GM21723 (cell line): ENCODE measurements around the gene TPTE.
"Not testable (repeated sequence)": the region's sequence is repeated elsewhere in the genome, so short reads cannot be mapped to it uniquely, and the experiment has no call there.

ENCODE experiments used
- ATAC-seq: cut with Tn5 transposase; IDR thresholded peaks from one replicate; pipeline ENCODE4 v1.9.1; 2021; ENCODE audit warnings: mild to moderate bottlenecking, moderate library complexity; ENCODE audit not compliant: unreplicated experiment

The TPTE gene

DNA sequence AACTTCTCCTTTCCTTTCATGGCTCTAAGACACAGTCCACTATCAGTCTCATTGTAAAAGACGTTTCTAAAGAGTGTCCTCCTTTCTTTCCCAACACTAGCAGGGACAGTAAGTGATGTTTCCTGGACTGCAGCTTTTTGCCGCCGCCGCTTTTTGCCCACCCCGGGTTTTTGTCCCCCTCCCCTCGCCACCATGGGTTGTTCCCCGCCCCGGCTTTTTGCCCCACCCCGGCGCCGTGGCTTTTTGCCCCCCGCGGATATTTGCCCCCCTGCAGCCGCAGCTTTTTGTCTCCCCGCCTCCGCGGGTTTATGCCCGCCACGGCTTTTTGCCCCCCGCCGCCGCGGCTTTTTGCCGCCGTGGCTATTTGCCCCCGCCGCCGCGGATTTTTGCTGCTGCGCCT, 95.2 kb downstream of the TPTE start:
- no peak for ATAC-seq

DNA sequence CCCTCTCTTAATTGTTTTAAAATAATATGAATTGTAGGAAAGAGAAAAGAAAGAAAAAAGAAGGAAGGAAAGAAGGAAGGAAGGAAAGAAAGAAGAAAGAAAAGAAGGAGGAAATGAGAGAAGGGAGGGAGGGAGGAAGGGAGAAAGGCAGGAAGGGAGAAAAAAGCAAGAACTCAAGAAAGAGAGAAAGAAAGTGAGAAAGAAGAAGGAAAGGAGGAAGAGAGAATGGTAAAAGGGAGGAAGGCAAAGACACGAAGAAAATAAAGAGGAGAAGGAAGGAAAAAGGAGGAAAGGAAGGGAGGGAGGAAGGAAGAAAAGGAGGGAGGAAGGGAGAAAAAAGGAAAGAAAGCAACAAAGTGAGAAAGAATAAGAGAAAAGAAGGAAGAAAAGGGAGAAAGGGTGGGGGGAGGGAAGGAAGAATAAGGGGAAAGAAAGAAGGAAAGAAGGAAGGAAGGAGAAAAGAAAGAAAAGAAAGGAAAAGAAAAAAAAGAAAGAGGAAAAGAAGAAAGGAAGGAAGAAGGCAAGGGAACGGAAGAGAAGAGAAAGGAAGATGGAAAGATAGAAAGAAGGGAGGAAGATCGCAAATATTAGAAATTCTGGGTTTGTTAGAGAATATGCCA, 95.9 kb downstream of the TPTE start:
- not testable (repeated sequence) for ATAC-seq

DNA sequence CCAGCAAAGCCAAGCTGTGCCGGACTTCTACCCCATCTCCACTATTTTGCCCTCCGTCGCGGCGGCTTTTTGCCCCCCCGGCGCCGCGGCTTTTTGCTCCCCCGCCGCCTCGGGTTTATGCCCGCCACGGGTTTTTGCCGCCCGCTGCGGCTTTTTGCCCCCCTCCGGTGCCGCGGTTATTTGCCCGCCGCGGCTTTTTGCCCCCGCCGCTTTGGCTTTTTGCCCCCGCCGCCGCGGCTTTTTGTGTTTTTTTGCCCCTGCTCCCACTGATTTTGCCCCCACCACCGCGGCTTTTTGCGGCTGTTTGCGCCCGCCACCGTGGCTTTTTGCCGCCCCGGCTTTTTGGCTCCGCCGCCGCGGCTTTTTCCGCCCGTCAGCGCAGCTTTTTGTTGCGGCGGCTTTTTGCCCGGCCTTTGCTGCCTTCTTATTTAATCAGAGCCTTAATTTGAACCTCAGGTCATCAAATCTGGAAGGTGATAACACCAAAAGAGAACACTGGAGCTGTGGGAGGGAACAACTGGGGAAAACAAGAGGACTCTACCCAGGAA, 106.0 kb downstream of the TPTE start:
- no peak for ATAC-seq

DNA sequence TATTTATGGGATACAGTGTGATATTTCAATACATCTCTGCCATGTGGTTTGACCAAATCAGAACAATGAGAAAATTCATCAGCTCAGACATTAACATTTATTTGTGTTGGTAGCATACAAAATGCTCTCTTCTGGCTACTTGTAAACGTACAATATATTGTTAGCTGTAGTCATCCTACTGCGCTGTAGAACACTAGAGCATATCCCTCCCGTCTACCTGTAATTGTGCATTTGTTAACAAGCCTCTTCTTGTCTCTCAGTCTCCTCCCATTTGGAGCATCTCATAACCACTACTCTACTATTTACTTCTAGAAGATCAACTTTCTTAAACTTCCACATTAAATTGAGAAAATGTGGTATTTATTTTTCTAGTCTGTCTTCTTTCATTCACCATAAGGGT, 107.9 kb downstream of the TPTE start:
- ATAC-seq, result not testable (repeated sequence)

DNA sequence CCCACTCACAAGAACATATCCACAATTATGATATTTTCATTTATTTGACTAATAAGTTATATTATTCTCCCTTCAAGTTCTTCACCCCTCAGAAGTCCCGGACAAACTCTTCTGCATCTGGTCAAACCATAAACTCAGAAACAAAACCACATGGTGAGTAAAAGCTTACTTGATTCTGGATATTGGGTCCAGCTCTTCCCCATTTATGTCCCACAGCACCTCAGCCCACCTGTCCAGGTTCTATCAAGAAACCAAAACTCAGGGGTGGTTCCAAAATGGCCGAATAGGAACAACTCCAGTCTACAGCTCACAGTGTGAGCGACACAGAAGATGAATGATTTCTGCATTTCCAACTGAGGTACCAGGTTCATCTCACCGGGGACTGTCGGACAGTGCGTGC, 109.4 kb downstream of the TPTE start:
- ATAC-seq, result not testable (repeated sequence)

DNA sequence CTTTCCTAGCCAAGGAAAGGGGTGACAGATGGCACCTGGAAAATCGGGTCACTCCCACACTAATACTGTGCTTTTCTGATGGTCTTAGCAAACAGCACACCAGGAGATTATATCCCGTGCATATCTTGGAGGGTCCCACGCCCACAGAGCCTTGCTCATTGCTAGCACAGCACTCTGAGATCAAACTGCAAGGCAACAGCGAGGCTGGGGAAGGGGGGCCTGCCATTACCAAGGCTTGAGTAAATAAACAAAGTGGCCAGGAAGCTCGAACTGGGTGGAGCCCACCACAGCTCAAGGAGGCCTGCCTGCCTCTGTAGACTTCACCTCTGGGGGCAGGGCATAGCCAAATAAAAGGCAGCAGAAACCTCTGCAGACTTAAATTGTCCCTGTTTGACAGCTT, 109.9 kb downstream of the TPTE start:
- ATAC-seq, result not testable (repeated sequence)

DNA sequence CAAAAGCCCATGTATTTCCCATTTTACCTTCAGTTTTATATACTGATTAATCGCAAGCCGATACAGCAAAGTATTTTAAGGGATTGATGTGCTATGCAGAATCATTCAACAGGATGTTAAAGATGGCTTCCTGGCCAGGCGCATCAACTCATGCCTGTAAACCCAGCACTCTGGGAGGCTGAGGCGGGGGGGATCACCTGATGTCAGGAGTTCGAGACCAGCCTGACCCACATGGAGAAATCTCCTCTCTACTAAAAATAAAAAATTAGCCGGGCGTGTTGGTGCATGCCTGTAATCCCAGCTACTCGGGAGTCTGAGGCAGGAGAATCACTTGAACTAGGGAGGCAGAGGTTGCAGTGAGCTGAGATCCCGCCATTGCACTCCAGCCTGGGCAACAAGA, 116.8 kb downstream of the TPTE start:
- ATAC-seq, result not testable (repeated sequence)

DNA sequence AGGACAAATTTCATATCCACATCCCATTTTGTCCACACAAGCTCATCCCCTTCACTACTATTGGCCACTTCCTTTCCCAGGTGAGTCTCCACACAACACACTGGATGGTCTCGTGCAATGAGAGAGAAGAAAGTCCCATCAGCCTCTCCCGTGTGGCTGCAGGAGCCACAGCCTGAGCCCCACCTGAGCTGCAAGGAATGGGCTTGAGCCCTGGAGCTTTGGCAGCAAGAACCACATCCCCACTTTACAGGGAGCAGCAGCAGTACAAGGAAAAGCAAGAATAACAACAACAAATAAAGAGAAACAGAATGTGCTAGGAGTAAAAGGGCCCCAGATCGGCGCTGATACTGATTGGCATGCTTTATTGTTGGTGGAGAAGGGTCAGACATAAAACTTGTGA, 117.7 kb downstream of the TPTE start:
- ATAC-seq, result no peak

DNA sequence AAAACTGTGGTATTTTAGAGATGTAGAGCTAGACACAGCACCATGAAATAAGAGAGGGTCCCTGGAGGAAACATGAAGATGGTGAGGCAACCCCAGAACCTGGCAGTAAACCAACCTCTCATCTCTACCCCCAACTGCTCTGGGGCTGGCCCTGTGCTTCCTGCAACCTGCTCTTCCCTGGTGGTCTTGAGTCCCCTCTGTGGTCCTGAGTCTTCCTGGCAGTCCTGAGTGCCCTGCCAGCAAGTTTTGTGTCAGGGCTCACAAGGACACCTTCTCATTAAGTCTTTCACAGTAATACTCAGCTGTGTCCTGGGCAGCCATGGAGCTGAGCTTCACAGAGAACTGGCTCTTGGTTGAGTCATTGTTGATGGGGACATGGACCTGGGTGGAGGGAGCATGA, 118.4 kb downstream of the TPTE start:
- not testable (repeated sequence) for ATAC-seq

DNA sequence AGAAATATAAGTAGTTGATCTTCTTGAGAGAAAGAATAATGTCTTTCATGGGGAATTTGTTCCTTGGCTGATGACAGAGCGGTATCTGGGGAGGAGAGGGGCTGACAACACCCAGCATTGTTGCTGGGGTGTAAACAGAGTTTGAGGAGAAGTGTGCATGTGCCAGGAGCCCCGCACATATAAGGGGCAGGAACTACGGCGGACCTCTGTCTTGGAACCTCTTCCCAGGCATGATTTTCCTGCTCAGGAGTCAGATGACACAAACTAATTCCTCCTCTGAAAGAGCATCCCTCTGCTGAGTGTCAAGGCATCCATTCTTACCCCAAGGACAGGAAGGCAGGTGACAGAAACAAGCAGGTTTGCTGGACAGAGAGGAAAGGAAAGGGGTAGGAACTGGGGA, 119.1 kb downstream of the TPTE start:
- no peak for ATAC-seq

DNA sequence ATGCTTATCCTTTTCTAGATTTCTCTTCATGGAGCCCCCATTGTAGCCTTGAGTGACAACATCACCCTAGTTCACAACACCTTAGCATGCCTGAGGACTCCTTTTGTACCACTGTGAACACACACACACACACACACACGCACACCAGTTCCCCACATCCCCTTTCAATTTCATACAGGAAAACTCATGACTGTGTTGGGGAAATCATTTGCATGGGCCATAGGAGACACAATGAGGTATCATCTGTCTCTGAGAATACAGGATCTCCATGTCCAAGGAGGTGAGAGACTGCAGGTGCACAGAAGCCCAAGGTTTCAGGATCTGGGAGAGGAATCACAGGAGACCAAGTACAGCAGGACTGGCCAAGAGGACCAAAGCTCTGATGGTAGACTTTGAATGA, 119.7 kb downstream of the TPTE start:
- ATAC-seq, result no peak

DNA sequence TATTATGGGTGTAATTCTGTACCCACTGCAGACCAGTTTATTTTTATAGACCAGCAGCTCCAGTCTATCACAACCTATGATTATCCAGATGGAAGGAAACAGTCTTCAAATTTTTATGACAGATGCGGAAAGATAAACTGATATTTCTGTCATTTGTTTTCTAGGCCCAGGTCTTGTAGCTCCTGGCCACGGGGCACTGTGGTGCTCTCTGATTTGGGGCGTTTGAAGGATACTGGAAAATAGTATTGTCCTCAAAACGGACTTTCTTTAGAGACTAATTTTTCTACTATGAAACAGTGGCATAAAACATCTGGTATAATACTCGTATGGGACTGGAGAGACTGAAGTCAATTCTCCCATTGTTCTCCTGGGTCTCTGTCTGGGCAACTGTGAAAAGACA, 124.3 kb downstream of the TPTE start:
- ATAC-seq, result not testable (repeated sequence)

DNA sequence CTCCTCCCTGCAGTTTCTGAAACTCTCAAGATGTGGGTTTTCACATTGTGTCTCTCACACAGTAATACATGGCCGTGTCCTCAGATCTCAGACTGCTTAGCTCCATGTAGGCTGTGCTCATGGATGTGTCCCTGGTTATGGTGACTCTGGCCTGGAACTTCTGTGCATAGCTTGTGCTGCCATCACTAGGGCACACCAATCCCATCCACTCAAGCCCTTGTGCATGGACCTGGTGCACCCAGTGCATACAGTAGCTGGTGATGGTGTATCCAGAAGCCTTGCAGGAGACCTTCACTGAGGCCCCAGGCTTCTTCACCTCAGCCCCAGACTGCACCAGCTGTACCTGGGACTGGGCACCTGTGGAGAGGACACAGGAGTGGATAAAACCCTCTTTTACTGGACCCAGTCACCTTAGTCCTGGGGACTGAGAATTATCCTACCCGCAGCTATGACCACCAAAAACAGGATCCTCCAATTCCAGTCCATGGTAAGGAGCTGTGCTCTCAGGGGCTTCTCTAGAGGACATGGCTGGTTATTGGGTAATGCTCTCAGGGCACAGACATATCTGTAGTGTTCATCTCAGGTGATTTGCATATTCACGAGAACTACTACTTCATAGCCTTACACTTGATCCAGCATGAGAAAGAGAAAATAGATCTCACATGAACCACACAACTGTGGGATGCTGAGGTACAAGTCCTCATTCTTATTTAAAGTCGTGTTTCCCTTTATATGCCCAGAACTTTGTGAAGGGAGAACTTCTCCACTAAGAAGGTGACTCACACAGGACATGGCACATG, 128.2 kb downstream of the TPTE start:
- ATAC-seq, result not testable (repeated sequence)

DNA sequence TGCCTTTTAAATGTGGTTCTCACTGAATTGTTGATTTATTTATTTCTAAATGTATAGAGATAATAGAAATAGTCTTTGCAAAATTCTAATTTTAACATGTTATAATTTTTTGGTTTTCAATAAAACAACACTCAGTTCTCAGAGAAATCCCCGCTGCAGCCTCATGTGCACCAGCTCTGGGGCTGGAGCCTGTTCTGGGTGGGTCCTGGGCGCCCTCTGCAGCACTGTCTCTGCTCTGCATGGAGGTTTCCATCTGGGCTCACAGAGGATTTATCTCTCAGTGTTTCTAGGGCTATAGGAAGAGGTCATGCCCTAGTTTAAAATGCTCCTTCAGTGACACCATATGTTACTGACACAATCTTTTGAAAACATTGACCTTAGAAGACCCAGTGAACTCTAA, 128.9 kb downstream of the TPTE start:
- not testable (repeated sequence) for ATAC-seq
